C4-2B (cell line): ENCODE data around the gene AHCYL2.

Experiments
- H3K27ac ChIP-seq: fragments of 450-650 bp; 2 replicates; pipeline ENCODE4 v1.5.1; 2017
- CTCF ChIP-seq: fragments of 450-650 bp; conservative IDR thresholded peaks from 2 replicates; pipeline ENCODE4 v1.5.1; 2017; ENCODE audit warnings: mild to moderate bottlenecking
- ZFX ChIP-seq: fragments of 450-650 bp; IDR thresholded peaks from 2 replicates; pipeline ENCODE4 v1.6.1; 2017

AHCYL2 gene

DNA sequence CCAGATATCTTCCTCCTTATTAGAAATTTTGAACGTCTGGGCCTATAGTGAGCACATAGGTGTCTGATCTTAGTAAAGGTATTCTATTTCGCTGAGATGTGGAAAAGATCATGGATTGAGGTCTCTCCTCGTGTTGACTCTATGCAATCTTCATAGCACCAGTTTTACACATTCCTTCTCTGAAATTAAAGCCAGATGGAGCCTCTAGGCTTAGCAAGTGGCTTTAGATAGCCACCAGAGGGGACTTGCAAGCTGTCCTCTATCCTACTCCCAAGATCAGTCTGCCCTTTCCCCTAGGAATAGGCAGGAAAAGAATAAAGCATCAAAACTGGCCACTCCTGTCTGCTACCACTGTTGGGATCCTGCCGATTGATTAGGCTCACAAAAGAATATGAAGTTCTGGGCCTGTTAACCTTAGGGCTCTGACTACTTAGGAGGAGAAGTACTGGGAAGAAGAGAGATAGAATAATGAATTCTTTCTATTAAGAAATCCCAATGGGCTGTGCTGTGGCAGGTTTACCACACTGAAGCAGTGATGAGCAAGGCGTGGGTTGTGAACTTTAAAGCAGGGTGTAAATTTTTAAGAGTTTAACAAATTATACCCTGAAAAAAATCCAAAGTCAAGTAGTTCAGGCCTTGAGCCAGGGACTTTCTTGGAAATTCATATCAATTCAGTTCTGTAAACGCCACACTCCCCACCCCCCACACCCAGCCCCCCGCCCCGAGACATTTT is 207.2 kb downstream of the AHCYL2 start:
- no peak for TF ChIP-seq ZFX
- no peak for TF ChIP-seq CTCF
- H3K27ac ChIP-seq = no peak overlapping the region

- peak within 1 kb of the TSS; percentile 63 for H3K27ac ChIP-seq
- peak; percentile 27; the same call in 1 of the 2 replicates for TF ChIP-seq CTCF
- peak; percentile 72 for TF ChIP-seq ZFX
These were observed 209.2 kb downstream of the AHCYL2 start, which contains the start of gene STRIP2 for GRCh38 chr7:129433847-129434674. Gene STRIP2, plus strand, starts transcription at chr7:129434432. Its CDS starts 41 bp downstream, at chr7:129434473.

DNA sequence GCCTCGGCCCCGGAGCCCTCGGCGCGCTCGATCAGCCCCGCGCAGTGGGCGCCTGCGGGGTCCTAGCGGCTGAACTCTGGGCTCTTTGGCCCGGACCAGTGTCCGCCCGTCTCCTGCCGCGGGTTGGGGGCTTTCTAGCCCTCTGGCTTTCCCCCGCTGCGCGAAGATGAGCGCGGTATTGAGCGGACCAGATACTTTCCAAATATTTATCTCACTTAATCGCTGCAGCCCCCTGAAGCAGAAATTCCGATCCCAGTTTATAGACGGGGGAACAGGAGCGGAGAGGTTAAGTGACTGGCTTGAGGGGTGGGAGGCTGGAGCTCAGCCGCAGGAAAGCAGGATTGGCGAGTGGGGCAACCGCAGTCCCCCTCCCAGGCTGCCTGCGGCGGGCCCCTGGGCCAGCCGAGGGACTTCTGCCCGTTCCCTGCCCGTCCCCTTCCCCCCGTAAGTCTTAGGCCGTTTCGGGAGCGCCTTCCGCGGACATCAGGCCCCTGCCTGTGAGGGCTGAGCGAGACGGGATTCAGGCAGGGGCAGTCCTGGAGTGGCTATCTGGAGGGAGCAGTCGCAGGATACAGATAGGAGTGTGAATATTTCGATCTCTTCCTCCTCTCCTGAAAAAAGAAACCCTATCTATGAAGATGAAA is 210.0 kb downstream of the AHCYL2 start:
- TF ChIP-seq ZFX (no peak), CTCF (no peak)
- peak overlapping the region; percentile 63 for H3K27ac ChIP-seq

- H3K27ac ChIP-seq = no peak overlapping the region; the same call in 1 of the 2 replicates
- TF ChIP-seq CTCF = no peak
- TF ChIP-seq ZFX = no peak
These were observed 210.6 kb downstream of the AHCYL2 start for GRCh38 chr7:129435414-129435829.

DNA sequence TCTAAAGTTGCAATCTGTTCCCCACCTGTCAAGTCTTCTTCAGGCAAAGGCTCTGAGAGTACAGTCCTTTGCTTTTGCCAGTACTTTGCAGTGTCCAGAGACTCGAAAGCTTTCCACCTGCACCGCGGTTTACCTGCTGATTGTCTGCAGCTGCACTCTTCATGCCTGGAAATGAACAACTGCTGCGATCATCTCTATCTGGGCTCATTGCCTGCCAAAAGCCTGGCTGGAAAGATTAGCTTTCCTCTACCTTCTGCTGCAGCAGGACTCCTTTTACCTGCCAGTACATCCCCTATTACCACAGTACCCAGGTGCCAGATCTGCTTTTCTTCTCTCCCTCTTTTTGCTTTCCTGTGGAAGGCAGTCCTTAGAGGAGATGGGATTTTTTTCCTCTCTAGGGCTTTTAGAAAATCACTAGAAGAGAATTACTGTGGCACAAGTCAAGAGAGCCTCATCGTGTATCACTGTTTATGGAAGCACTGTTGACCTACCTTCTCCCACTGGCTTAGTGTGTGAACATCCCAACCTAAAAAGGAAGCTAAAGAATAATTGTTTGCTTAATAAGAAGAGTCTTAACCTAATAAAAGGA is 211.6 kb downstream of the AHCYL2 start:
- TF ChIP-seq CTCF (no peak), ZFX (no peak)
- H3K27ac ChIP-seq = no peak overlapping the region

- TF ChIP-seq ZFX (no peak), CTCF (no peak)
- no peak overlapping the region for H3K27ac ChIP-seq
These were observed 212.4 kb downstream of the AHCYL2 start for GRCh38 chr7:129437190-129437589.
